GM21619 (cell line): ENCODE data around the gene TM4SF5.

Experiments
- ATAC-seq: cut with Tn5 transposase; IDR thresholded peaks from one replicate; pipeline ENCODE4 v1.9.1; 2021; ENCODE audit not compliant: unreplicated experiment

The TM4SF5 gene

DNA sequence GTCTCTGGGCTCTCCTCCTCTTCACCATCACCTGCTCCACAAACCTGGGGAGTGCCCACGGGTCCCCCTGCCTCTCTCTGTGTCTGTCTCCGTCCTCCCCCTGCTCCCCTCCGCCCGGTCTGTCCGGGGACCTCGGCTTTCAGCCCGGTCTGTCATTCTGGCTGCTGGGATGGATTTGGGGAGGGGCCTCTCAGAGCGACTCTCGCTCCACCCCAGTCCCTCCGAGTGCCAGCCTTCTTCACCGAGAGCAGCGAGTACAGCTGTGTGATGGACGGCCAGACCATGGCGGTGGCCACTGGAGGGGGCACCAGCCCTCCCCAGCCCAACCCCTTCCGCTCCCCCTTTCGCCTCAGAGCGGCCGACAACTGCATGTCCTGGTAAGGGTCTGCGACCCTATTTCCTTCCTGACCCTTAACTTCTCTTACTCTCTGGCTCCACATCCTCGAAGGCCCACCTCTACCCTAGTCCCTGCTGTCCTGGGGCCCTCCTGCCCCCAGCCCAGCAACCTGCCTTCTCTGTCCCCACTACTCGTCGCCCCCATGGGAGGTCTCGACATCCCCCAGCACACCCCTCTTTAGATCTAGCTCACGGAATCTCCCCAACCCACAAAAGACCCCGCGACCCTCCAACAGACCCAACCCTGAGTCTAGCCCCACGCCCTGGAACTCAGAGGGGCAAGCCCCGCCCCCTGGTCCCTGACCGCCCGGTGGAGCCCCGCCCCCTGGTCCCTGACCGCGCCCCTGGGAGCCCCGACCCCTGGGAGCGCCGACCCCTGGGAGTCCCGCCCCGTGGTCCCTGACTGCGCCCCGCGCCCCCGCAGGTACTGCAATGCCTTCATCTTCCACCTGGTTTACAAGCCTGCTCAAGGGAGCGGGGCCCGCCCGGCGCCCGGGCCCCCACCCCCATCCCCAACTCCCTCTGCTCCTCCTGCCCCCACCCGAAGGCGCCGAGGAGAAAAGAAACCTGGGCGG lies 26.4 kb upstream of the TM4SF5 start:
- ATAC-seq, result no peak

DNA sequence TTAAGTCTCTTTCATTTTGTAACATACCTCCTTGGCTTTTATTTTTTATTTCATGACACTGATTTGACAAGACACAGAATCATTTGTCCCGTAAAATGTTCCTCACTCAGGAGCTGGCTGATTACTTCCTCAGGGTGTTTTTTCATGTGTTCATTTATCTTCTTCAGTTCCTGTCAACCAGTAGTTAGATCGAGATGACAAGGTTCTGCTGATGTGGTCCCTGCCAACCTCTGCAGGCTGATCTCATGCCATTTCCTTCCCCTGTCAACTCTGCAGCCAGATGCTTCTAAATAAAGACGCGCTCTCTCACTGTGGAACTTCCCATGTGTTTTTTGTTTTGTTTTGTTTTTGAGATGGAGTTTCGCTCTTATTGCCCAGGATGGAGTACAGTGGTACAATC lies 23.8 kb upstream of the TM4SF5 start:
- ATAC-seq, result no peak

DNA sequence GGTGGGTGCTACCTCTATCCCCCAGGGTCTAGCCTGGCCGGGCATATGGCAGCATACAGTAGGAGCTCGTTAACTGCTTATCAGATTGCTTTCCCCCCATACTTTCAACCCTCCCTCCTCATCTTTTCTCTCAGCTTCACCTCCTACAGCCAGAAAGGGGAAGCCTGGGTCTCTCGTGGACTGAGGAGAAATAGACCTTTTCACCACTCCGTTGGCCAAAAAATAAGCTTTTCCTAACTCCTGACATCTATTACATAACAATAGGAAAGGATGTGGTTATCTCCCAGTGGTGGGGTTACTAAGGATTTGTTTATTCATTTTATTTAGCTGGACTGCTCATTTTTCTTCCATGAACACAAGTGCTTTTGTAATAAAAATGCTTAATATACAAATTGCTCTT lies 23.0 kb upstream of the TM4SF5 start:
- no peak for ATAC-seq

DNA sequence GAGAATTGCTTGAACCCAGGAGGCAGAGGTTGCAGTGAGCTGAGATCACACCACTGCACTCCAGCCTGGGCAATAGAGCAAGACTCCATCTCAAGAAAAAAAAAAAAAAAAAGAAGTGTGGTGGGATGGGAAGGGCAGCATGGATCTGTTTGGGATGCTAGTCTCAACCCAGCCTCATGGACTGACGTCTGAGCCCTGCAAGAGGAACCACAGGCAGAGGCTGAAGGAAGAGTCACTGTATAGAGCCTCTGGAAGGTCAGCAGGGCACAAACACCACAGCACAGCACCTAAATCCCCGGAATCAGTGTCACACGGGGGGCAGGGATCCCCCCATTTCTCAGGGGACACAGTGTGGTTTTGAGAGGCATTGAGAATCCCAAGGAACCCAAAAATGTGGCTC lies 21.1 kb upstream of the TM4SF5 start:
- no peak for ATAC-seq

- no peak for ATAC-seq
Observed at GRCh38 chr17:4751932-4752331, 19.8 kb upstream of the TM4SF5 start.

DNA sequence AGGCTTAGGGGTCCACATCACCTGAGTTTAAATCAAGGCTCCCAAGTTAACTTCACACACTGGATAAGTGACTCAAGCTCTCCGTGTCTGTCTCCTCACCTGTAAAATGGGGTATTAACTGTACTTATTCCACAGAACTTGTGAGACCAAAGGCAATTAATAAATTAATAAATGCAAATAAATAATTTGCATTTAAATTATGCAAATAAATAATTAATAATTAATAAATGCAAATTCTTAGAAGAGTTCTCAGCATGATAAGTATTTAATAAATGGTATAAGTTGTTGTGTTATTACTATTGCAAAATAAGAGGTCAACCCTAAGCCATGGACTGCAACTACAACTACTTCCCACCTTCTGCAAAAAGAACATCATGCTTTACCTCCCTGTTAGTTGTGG lies 18.3 kb upstream of the TM4SF5 start:
- no peak for ATAC-seq

DNA sequence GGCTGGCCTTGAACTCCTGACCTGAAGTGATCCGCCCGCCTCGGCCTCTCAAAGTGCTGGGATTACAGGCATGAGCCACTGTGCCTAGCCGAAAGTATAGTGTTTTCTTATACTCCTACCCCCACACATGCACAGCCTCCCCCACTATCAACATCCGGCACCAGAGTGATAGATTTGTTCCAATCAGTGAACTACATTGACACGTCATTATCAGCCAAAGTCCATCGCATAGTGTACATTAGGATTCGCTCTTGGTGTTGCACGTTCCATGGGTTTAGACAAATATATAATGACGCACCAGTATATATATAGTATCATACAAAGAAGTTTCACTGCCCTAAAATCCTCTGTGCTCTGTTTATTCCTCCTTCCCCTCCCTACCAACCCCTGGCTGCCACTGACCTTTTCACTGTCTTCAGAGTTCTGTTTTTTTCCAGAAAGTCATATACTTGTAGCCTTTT lies 11.9 kb upstream of the TM4SF5 start:
- no peak for ATAC-seq

- no peak for ATAC-seq
Observed at GRCh38 chr17:4764595-4764994, 7.1 kb upstream of the TM4SF5 start.

DNA sequence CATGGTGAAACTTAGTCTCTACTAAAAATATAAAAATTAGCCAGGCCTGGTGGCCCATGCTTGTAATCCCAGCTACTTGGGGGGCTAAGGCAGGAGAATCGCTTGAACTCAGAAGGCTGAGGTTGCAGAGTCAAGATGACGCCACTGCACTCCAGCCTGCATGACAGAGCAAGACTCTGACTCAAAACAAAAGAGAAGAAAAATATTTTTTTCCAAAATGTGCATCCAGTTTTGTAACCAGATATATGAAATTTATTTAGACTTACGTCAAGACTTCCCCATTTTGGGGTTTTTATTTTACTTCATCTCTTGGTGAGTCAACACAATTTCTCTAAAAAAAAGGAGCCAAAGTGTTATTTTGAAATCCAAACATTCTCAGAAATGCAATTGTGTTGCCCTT lies 5.5 kb upstream of the TM4SF5 start:
- ATAC-seq, result no peak

- no peak for ATAC-seq
Observed at GRCh38 chr17:4766723-4767122, 5.0 kb upstream of the TM4SF5 start.

GRCh38 chr17:4768298-4768697 lies 3.4 kb upstream of the TM4SF5 start:
- ATAC-seq, result no peak

DNA sequence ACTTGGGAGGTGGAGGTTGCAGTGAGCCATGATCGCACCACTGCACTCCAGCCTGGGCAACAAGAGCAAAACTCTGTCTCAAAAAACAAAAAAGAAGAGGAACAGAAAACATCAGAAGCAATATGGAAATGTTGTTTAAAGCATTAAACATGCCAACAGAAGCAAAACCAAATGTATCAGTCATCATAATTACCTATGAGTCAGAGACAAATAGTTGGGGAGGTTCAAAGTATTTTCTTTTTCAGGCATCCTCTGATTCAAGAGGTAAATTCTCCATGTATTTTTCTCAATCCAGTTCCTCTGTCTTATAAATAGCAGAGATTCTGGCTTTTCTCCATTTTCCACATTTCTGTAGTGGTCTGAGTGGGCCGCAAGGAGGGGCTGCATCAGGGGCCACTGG lies 2.1 kb upstream of the TM4SF5 start:
- no peak for ATAC-seq

- ATAC-seq, result no peak
Observed at GRCh38 chr17:4772235-4772613, 538 bp downstream of the TM4SF5 start.

DNA sequence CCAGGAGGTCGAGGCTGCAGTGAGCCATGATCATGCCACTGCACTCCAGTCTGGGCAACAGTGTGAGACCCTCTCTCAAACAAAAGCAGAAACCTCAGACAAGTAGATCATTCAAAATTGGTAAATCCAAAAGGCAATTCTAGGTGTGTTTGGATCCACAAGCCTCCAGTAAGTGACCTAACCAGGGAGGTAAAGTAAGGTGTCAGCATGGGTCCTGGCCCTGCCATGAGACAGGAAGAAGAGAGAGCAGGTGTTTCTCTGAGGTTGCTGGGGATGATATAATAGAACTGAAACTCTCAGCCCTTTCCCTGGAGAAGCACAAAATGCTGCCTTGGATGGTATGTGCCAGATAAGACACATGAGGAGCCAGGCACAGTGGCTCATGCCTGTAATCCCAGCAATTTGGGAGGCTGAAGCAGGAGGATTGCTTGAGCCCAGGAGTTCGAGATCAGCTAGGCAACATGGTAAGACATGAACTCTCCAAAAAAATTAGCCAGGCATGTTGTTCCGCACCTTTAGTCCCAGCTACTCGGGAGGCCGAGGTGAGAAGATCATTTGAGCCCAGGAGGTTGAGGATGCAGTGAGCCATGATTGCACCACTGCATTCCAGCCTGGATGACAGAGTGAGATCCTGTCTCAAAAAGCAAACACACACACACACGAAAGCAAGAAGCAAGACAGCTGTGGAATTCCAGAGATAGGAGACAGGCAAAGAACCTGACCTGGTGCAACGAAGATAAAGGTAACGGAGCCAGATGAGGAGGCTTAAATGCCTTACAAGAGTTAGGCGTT lies 6.5 kb downstream of the TM4SF5 start:
- no peak for ATAC-seq

DNA sequence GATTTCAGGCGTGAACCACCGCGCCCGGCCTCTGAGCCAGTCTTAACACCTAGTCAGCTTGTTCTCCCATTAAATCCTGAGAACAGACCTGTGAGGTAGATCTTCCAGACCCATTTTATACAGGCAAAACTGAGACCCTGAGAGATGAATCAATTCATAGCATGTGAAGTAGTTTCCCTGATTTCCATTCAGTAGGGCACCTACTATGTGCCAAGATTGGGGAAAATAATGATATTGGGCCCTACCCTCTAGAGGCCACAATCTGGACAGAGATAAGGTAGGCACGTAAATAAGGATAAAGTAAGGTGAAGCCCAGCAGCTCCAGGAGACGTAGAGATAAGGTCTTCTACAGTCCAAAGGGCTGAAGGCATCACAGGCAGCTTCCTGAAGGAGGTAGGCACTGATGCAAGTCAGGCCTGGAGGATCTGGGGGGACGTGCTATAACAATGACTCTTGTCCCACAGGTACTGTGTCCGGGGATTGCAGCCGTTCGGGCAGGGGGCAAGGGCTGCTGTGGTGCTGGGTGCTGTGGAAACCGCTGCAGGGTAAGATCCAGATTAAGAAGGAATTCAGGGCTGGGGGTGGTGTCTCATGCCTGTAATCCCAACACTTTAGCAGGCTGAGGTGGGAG lies 8.8 kb downstream of the TM4SF5 start:
- no peak for ATAC-seq

- ATAC-seq, result no peak
Observed at GRCh38 chr17:4782652-4783051, 11.0 kb downstream of the TM4SF5 start.

- ATAC-seq, result no peak
Observed at GRCh38 chr17:4785311-4786105, 13.8 kb downstream of the TM4SF5 start.

- ATAC-seq, result no peak
Observed at GRCh38 chr17:4786106-4786511, 14.4 kb downstream of the TM4SF5 start, which contains the start of gene VMO1. TSS of gene VMO1 (minus strand) at chr17:4786364. CDS start at chr17:4786352, 12 bp downstream.

DNA sequence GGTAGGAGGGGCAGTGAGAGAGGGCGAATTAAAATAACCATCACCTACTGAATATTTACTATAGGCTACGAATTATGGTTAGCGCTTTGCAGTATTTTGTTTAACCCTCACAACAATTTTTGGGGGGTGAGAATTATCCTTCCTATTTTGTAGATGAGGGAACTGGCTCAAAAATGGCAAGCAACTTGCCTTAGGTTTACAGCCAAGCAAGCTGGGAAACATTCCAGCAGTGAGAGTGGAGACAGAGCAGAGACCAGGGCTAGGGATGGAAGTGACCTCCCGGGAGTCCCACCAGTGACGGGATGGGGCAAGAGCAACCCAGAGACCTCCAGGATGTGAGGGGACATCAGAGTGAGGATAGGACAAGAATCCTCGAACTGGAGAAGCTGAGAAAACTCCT lies 14.8 kb downstream of the TM4SF5 start:
- no peak for ATAC-seq

- ATAC-seq, result no peak
Observed at GRCh38 chr17:4788159-4788806, 16.6 kb downstream of the TM4SF5 start.
